Fibroblast of villous mesenchyme (primary cell): Measurements from ENCODE around the gene ZDHHC24. TPM values are rescaled to one million over a fixed set of nuclear protein-coding genes. Genes with fewer than 3 reads are reported as not detected.

ENCODE experiments used
- DNase-seq: peaks from one replicate; pipeline ENCODE4 v3.0.0-alpha.2; 2010; ENCODE audit warnings: low read depth
- H3K4me3 ChIP-seq: 2 replicates; pipeline ENCODE4 v1.5.1; 2011; ENCODE audit warnings: low read depth, mild to moderate bottlenecking, low read length
- CTCF ChIP-seq: IDR thresholded peaks from 2 replicates; pipeline ENCODE4 v1.5.1; 2012; ENCODE audit warnings: low read depth, mild to moderate bottlenecking, low read length; ENCODE audit not compliant: insufficient read depth
- total RNA-seq: library from RNA; depleted of rRNA; stranded (reverse); fragments of >200 nt; gene quantifications from 2 replicates; pipeline ENCODE4 v1.2.3, GENCODE V29; 2012

The ZDHHC24 gene
- total RNA-seq, 1 donor, result 9.5 TPM

DNA sequence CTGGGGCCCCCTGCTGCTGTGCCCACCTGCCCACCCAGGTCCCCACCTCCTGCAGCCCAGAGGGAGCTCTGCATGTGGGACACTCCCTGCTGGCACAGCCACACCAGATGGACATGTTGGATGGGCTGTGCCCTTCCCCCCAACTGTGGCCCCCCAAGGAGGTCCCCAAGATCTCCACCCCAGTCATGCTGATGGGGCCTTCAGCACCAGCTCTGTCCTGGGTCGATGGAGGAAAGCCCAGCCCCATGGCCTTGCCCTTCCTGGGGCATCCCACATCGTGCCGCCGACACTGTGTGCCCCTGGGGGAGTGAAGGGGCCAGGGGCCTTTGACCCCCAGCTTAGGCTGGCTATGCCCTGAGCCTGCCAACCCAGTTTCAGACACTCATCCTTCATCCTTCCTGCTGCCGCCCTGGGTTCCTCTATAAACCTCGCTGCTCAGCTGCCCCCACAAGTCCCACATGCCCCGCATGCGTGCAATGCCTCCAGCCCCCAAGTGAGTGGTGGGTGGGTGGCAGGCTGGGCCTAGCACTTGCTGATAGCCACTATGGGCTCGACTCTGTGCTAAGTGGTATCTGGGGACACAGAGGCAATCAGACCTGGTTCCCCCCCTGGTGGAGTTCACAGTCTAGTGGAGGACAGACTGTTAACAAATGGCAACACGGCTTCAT lies 69.5 kb downstream of the ZDHHC24 start:
- DNase-seq, result no peak
- TF ChIP-seq CTCF, result no peak
- H3K4me3 ChIP-seq, result no peak overlapping the region

GRCh38 chr11:66475349-66476172 lies 70.3 kb downstream of the ZDHHC24 start:
- TF ChIP-seq CTCF, result no peak
- DNase-seq, result no peak
- H3K4me3 ChIP-seq, result no peak overlapping the region

DNA sequence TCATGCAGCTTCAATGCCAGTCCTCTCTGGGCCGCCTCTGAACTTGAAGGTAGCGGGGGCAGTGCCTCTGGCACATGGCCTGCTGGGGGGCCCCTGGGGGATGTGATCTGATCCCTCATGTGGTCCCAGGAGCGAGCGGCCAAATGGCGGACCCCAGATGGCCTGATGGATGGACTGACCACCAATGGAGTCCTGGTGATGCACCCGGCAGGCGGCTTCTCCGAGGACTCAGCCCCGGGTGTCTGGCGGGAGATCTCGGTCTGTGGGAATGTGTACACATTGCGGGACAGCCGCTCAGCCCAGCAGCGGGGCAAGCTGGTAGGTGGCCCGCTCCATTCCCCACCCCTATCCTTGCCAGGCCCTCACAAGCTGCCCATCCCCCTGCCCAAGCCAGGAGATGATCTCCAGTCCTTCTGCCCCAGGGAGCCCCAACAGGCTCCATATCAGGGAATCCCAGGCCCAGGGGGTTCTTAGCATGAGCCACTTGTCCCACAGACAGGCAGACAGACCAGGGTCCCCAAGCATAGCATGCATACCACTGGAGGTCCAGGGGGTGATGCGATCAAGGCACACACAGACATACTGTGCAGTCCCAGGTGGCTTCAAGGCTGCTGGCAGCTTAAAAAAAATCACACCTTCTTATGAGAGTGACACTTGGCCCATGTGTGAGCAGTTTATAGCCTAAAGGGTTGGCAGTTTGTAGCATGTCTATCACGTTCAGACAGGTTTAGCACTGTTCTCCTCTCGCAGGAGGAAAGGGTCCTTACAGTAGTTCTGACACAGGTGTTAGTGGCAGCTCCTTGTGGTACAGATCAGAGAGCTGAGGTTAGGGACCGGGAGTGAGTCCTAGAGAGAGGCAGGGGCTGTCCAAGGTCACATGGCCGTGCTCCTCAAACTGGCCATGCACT lies 72.0 kb downstream of the ZDHHC24 start:
- no peak for TF ChIP-seq CTCF
- H3K4me3 ChIP-seq, result no peak overlapping the region
- no peak for DNase-seq

DNA sequence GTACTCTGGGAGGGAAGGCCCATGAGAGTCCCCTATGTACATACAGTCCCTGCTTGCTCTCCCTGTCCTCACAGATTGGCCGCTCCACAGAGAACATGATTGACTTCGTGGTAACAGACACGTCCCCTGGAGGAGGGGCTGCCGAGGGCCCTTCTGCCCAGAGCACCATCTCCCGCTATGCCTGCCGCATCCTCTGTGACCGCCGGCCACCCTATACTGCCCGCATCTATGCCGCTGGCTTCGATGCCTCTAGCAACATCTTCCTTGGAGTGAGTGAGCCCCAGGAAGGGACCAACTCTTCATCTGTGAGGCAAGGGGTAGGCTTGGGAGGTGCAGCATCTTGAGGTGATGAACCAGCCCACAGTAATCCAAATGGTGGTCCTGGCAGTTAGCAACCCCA lies 72.7 kb downstream of the ZDHHC24 start:
- no peak for DNase-seq
- TF ChIP-seq CTCF, result no peak
- no peak overlapping the region for H3K4me3 ChIP-seq

GRCh38 chr11:66472054-66472453 lies 73.8 kb downstream of the ZDHHC24 start:
- no peak for TF ChIP-seq CTCF
- H3K4me3 ChIP-seq, result no peak overlapping the region
- no peak for DNase-seq

DNA sequence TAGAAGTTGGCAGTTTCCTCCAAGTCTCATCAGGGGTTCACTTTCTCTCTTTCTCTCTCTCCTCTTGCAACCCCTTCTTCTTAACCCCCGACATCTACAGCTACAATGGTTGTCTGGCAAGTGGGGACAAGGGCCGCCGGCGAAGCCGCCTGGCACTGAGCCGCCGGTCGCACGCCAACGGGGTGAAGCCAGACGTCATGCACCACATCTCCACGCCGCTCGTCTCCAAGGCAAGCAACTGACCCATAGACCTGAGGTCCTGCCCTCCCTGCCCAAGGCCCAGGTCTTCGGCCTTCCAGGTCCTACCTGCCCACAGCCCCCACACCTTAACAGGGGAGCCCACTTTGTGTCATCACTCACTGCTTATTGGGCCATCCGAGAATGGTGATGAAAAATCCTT lies 74.7 kb downstream of the ZDHHC24 start:
- H3K4me3 ChIP-seq, result no peak overlapping the region

More for the DNA sequence above, 74.7 kb downstream of the ZDHHC24 start:
- no peak for DNase-seq
- no peak for TF ChIP-seq CTCF
